Ovary (tissue), 9 donors: Measurements from ENCODE around the gene NOVA2. TPM values are rescaled to one million over a fixed set of nuclear protein-coding genes. Genes with fewer than 3 reads are reported as not detected.

Experiments
- DNase-seq, 5 donors: peaks; one replicate each; pipeline ENCODE4 v3.0.0-alpha.2; 2019 to 2020
- H3K27ac ChIP-seq, 2 donors: fragments of 200-600 bp; one replicate each; pipeline versions ENCODE4 v1.5.1 to v1.8.0; 2019 to 2022
- H3K27me3 ChIP-seq: fragments of 200-600 bp; one replicate; pipeline ENCODE4 v1.8.0; 2022
- H3K36me3 ChIP-seq: fragments of 200-600 bp; sonication (generic); one replicate; pipeline ENCODE4 v1.5.1; 2019
- H3K4me1 ChIP-seq: one replicate; pipeline ENCODE4 v1.8.1; 2013; ENCODE audit warnings: mild to moderate bottlenecking, moderate library complexity; ENCODE audit not compliant: insufficient read depth
- H3K4me3 ChIP-seq: fragments of 200-600 bp; sonication (generic); one replicate; pipeline ENCODE4 v1.5.1; 2017
- H3K9me3 ChIP-seq, 2 donors: fragments of 200-600 bp in 1 of 2; sonication (generic) in 1 of 2; one replicate each; pipeline versions ENCODE4 v1.5.1 to v1.8.1; 2013 to 2019; ENCODE audit warnings: mild to moderate bottlenecking in 1 of 2, moderate library complexity in 1 of 2
- CTCF ChIP-seq, 3 donors: fragments of 450-650 bp in 2 of 3; fragments of 200-600 bp in 1 of 3; IDR thresholded peaks; one replicate each; pipeline versions ENCODE4 v1.5.1 to v1.8.0; 2016 to 2022; ENCODE audit warnings: antibody characterized with exemption in 3 of 3, mild to moderate bottlenecking in 1 of 3
- EP300 ChIP-seq: sonication (generic); formaldehyde crosslinking; IDR thresholded peaks from one replicate; pipeline ENCODE4 v1.6.1; 2017; ENCODE audit warnings: antibody characterized with exemption
- POLR2A ChIP-seq: fragments of 450-650 bp; IDR thresholded peaks from one replicate; pipeline ENCODE4 v1.6.1; 2017; ENCODE audit warnings: antibody characterized with exemption, mild to moderate bottlenecking, moderate library complexity
- WGBS, 3 donors: extraction: QIAGEN DNeasy Blood & Tissue Kit in 1 of 3; methylation state at CpG; one replicate each; pipeline versions ENCODE4 v1.1.5 to v1.1.7; 2013 to 2017; 5-methylcytosine and 5-hydroxymethylcytosine counted together
- intact Hi-C, 4 donors: fragments of 100-400 bp; cut with DNase I; formaldehyde crosslinking; loops; one replicate each; pipeline versions ENCODE4 v1.11.0 to v1.15.1; 2022 to 2023
- polyA plus RNA-seq, 2 donors: library from polyadenylated mRNA; stranded (reverse); fragments of 200-250 nt in 1 of 2; fragments of 350-450 nt in 1 of 2; fragmentation: Illumina TruSeq in 1 of 2; extraction: RNeasy Lipid Tissue Mini Kit (QIAGEN cat#74804) in 1 of 2; gene quantifications; one replicate each; pipeline ENCODE4 v1.2.3, GENCODE V29; 2013 to 2014
- total RNA-seq, 7 donors: library from RNA; depleted of rRNA in 2 of 7; stranded (reverse); fragments of >200 nt in 2 of 7; fragmentation: NEBNext Ultra II Directional in 3 of 7; extraction: Animal tissue kit (Norgen Biotek cat#: 25700) in 3 of 7; gene quantifications; one replicate each; pipeline versions ENCODE4 v1.1.0 to v1.2.4, GENCODE V29; 2016 to 2023
- donor health status: DM: no; HTN: no; CAD: no; lungs with moderate emphysema.
- donor health status: DM: no; HTN: no; CAD: no.
- donor health status: Bipolar disorder and iron deficiency.
- donor health status: DM: yes; HTN: yes; CAD: no.
- donor health status: DM: no; HTN: no; CAD: no.
- donor health status: DM: yes; HTN: yes; CAD: no.

Gene NOVA2
- total and polyA plus RNA-seq, 9 donors = 0.23 to 4.8 (median 2.2) TPM

GRCh38 chr19:46002678-46003275 lies 29.1 kb upstream of the NOVA2 start:
- TF ChIP-seq POLR2A (no peak), CTCF (IDR thresholded peaks at IDR 0.05) (no peak), EP300 (no peak)
- no peaks in the 10 kb centered on the region for H3K9me3 ChIP-seq
- no peaks in the 10 kb centered on the region for H3K27me3 ChIP-seq
- peaks cover 6% of the 10 kb centered on the region for H3K4me1 ChIP-seq
- WGBS, 3 donors = 91 to 97% (median 93%) methylated on average over 15 of the region's 15 CpGs
- no peak overlapping the region for H3K4me3 ChIP-seq
- no peaks in the 10 kb centered on the region for H3K36me3 ChIP-seq
- no peak for DNase-seq
- no peak overlapping the region for H3K27ac ChIP-seq
- intact Hi-C loops = loop anchor here in 1 of 4 donors (10.0 kb wide), 1 partner anchor 88 kb away; the partner anchor contains the start of gene NANOS2

- H3K4me3 ChIP-seq = no peak overlapping the region
- no peak overlapping the region for H3K27ac ChIP-seq
- 5 to 11% (median 5%) methylated on average over 33 to 34 of the region's 34 CpGs for WGBS, 3 donors
- TF ChIP-seq POLR2A (no peak), EP300 (no peak), CTCF (IDR thresholded peaks at IDR 0.05) (no peak)
- intact Hi-C loops = loop anchor here in 1 of 4 donors (10.0 kb wide), 1 partner anchor 86 kb away; the partner anchor contains the start of gene NANOS2
- no peaks in the 10 kb centered on the region for H3K9me3 ChIP-seq
- H3K36me3 ChIP-seq = no peaks in the 10 kb centered on the region
- H3K27me3 ChIP-seq = no peaks in the 10 kb centered on the region
- peaks cover 6% of the 10 kb centered on the region for H3K4me1 ChIP-seq
- DNase-seq = no peak
These were observed 27.0 kb upstream of the NOVA2 start for GRCh38 chr19:46000491-46001246.

- H3K27ac ChIP-seq = no peak overlapping the region
- WGBS, 3 donors = 11 to 20% (median 13%) methylated on average over 14 of the region's 14 CpGs
- peak in 2 of 5 donors; percentile 39 to 42 for DNase-seq
- no peak overlapping the region for H3K4me3 ChIP-seq
- TF ChIP-seq POLR2A (no peak), CTCF (IDR thresholded peaks at IDR 0.05) (no peak), EP300 (no peak)
- peaks cover 6% of the 10 kb centered on the region for H3K4me1 ChIP-seq
- H3K9me3 ChIP-seq = no peaks in the 10 kb centered on the region
- H3K27me3 ChIP-seq = no peaks in the 10 kb centered on the region
- intact Hi-C loops = loop anchor here in 1 of 4 donors (10.0 kb wide), 1 partner anchor 85 kb away; the partner anchor contains the start of gene NANOS2
- no peaks in the 10 kb centered on the region for H3K36me3 ChIP-seq
These were observed 26.0 kb upstream of the NOVA2 start for GRCh38 chr19:45999653-46000121.

- intact Hi-C loops = no loop called here
- no peaks in the 10 kb centered on the region for H3K36me3 ChIP-seq
- no peak for DNase-seq
- TF ChIP-seq POLR2A (no peak), CTCF (IDR thresholded peaks at IDR 0.05) (no peak), EP300 (no peak)
- H3K4me3 ChIP-seq = no peak overlapping the region
- peaks cover 6% of the 10 kb centered on the region for H3K4me1 ChIP-seq
- no peaks in the 10 kb centered on the region for H3K9me3 ChIP-seq
- no peaks in the 10 kb centered on the region for H3K27me3 ChIP-seq
- 92 to 97% (median 95%) methylated on average over 4 of the region's 4 CpGs for WGBS, 3 donors
- H3K27ac ChIP-seq = no peak overlapping the region
These were observed 25.2 kb upstream of the NOVA2 start for GRCh38 chr19:45998834-45999233.
